ENCODE results near the gene MALT1.

MALT1 gene

GRCh38 chr18:58761970-58762780 lies 90.9 kb downstream of the MALT1 start:
- POLR2A ChIA-PET: interaction anchor here (0.6 kb wide), 1 partner anchor 218 kb away, joined by 3 read pairs; no protein-coding TSS in a partner anchor
- H3K4me3 ChIP-seq (ENCODE audit: low read depth, low read length): no peak overlapping the region
- no peak for DNase-seq (ENCODE audit: low read depth, low spot score)
- TF ChIP-seq CTCF (IDR thresholded peaks at IDR 0.05; ENCODE audit: insufficient read depth, low read length, missing control alignments): no peak
- CTCF ChIA-PET: interaction anchor here (2.1 to 29.8 kb wide), 8 partner anchors 11 to 303 kb away, joined by 15 to 1272 read pairs (median 37); no protein-coding TSS in a partner anchor

- no peak overlapping the region for H3K4me3 ChIP-seq (ENCODE audit: low read depth, low read length)
- ChIA-PET POLR2A (interaction anchor here (0.6 kb wide), 1 partner anchor 219 kb away, joined by 3 read pairs; no protein-coding TSS in a partner anchor), CTCF (interaction anchor here (0.6 to 29.8 kb wide), 14 partner anchors 12 to 314 kb away, joined by 4 to 1272 read pairs (median 18); partner anchors contain the start of gene MALT1)
- DNase-seq (ENCODE audit: low read depth, low spot score): no peak
- TF ChIP-seq CTCF (IDR thresholded peaks at IDR 0.05; ENCODE audit: insufficient read depth, low read length, missing control alignments): no peak
Measured at GRCh38 chr18:58762781-58763171, 91.5 kb downstream of the MALT1 start.

- no peak for DNase-seq (ENCODE audit: low read depth, low spot score)
- H3K4me3 ChIP-seq (ENCODE audit: low read depth, low read length): no peak overlapping the region
- no peak for TF ChIP-seq CTCF (IDR thresholded peaks at IDR 0.05; ENCODE audit: insufficient read depth, low read length, missing control alignments)
- ChIA-PET POLR2A (no interaction called here), CTCF (interaction anchor here (0.6 to 29.8 kb wide), 12 partner anchors 13 to 436 kb away, joined by 3 to 1272 read pairs (median 4); no protein-coding TSS in a partner anchor)
Measured at GRCh38 chr18:58766164-58766563, 94.9 kb downstream of the MALT1 start.

- POLR2A ChIA-PET: no interaction called here
- no peak overlapping the region for H3K4me3 ChIP-seq (ENCODE audit: low read depth, low read length)
- CTCF ChIA-PET: interaction anchor here (0.9 to 29.8 kb wide), 11 partner anchors 12 to 436 kb away, joined by 3 to 1272 read pairs (median 4); no protein-coding TSS in a partner anchor
- no peak for DNase-seq (ENCODE audit: low read depth, low spot score)
- TF ChIP-seq CTCF (IDR thresholded peaks at IDR 0.05; ENCODE audit: insufficient read depth, low read length, missing control alignments): no peak
Measured at GRCh38 chr18:58766946-58767345, 95.7 kb downstream of the MALT1 start.

- no peak for DNase-seq (ENCODE audit: low read depth, low spot score)
- H3K4me3 ChIP-seq (ENCODE audit: low read depth, low read length): peak overlapping the region; percentile 42
- ChIA-PET CTCF (interaction anchor here (0.7 to 29.8 kb wide), 46 partner anchors 12 to 634 kb away, joined by 3 to 1272 read pairs (median 4); partner anchors contain the start of gene GRP), POLR2A (no interaction called here)
- peak; percentile 93 for TF ChIP-seq CTCF (IDR thresholded peaks at IDR 0.05; ENCODE audit: insufficient read depth, low read length, missing control alignments)
Measured at GRCh38 chr18:58768293-58768974, 97.2 kb downstream of the MALT1 start.

GRCh38 chr18:58769321-58769720 lies 98.1 kb downstream of the MALT1 start:
- no peak overlapping the region for H3K4me3 ChIP-seq (ENCODE audit: low read depth, low read length)
- POLR2A ChIA-PET: no interaction called here
- CTCF ChIA-PET: interaction anchor here (0.6 to 29.8 kb wide), 36 partner anchors 11 to 633 kb away, joined by 3 to 1272 read pairs (median 4); no protein-coding TSS in a partner anchor
- DNase-seq (ENCODE audit: low read depth, low spot score): no peak
- TF ChIP-seq CTCF (IDR thresholded peaks at IDR 0.05; ENCODE audit: insufficient read depth, low read length, missing control alignments): no peak

All from AG04449 (cell line).